H1 (cell line): ENCODE results near the gene PTPRC. TPM values are rescaled to one million over a fixed set of nuclear protein-coding genes. Genes with fewer than 3 reads are reported as not detected.

Source experiments
- BACH1 ChIP-seq: IDR thresholded peaks from 2 replicates; pipeline ENCODE4 v1.6.1; 2012; ENCODE audit warnings: low read length, improper control_type of control experiment
- CBX5 ChIP-seq: fragments of 300-800, 300-1000 bp; sonication (generic); IDR thresholded peaks from 2 replicates; pipeline ENCODE4 v1.7.1; 2016; ENCODE audit warnings: antibody characterized with exemption, low read length, low read depth
- CBX8 ChIP-seq: fragments of 300-800, 300-1000 bp; sonication (generic); IDR thresholded peaks from 2 replicates; pipeline ENCODE4 v1.7.1; 2016; ENCODE audit warnings: low read depth, low read length, borderline replicate concordance
- CTBP2 ChIP-seq: IDR thresholded peaks from 2 replicates; pipeline ENCODE4 v1.7.0; 2011; ENCODE audit warnings: borderline replicate concordance, mild to moderate bottlenecking, moderate library complexity, mixed read lengths, low read length; ENCODE audit not compliant: insufficient read depth, insufficient read length
- EGR1 ChIP-seq: IDR thresholded peaks from 2 replicates; pipeline ENCODE4 v1.6.1; 2011; ENCODE audit warnings: low read depth, low read length, borderline replicate concordance
- GTF2F1 ChIP-seq: IDR thresholded peaks from 2 replicates; pipeline ENCODE4 v1.6.1; 2012; ENCODE audit warnings: low read depth, low read length, improper control_type of control experiment, borderline replicate concordance
- JUN ChIP-seq: IDR thresholded peaks from 2 replicates; pipeline ENCODE4 v1.6.1; 2011; ENCODE audit warnings: low read depth, mild to moderate bottlenecking, improper control_type of control experiment, low read length
- KDM1A ChIP-seq: fragments of 200-600, 300-600 bp; sonication (generic); IDR thresholded peaks from 2 replicates; pipeline ENCODE4 v1.7.1; 2016; ENCODE audit warnings: mild to moderate bottlenecking, low read length, borderline replicate concordance
- KDM4A ChIP-seq: IDR thresholded peaks from one replicate; pipeline ENCODE4 v1.7.1; 2012; ENCODE audit warnings: low read depth, mild to moderate bottlenecking, moderate library complexity, low read length, inconsistent platforms; ENCODE audit not compliant: severe bottlenecking
- PHF8 ChIP-seq: fragments of 200-600 bp; sonication (generic); conservative IDR thresholded peaks from 2 replicates; pipeline ENCODE4 v1.7.1; 2012; ENCODE audit warnings: low read depth, mild to moderate bottlenecking, inconsistent platforms, low read length, moderate library complexity
- POLR2A ChIP-seq, 2 experiments: IDR thresholded peaks; 1 replicate in 1 of 2; 2 replicates in 1 of 2; pipeline ENCODE4 v1.6.1; 2011; ENCODE audit warnings: low read depth in 2 of 2, low read length in 2 of 2, mild to moderate bottlenecking in 2 of 2; ENCODE audit errors: control extremely low read depth in 1 of 2
- SP1 ChIP-seq: IDR thresholded peaks from 2 replicates; pipeline ENCODE4 v1.6.1; 2011; ENCODE audit warnings: low read depth, low read length
- TEAD4 ChIP-seq: IDR thresholded peaks from 2 replicates; pipeline ENCODE4 v1.6.1; 2012; ENCODE audit warnings: low read depth, low read length, inconsistent platforms, mixed read lengths
- polyA plus RNA-seq, 7 experiments: library from polyadenylated mRNA; depleted of rRNA in 3 of 7; stranded (reverse) in 5 of 7; unstranded in 2 of 7; fragments of >200 nt in 5 of 7; fragments of 200-250 nt in 2 of 7; gene quantifications; 1 replicate in 5 of 7; 2 replicates in 1 of 7; 4 replicates in 1 of 7; pipeline versions ENCODE4 v1.2.1 to v1.2.3, GENCODE V29; 2011 to 2013; ENCODE audit warnings: missing spikeins in 2 of 7, mixed read lengths in 2 of 7
- total RNA-seq: library from RNA; stranded (reverse); fragmentation: NEBNext Ultra II Directional; extraction: Animal tissue kit (Norgen Biotek cat#: 25700); gene quantifications from 2 replicates; pipeline ENCODE4 v1.2.1, GENCODE V29; 2021
- TF ChIP-seq, protein P1 (sequence below): IDR thresholded peaks from 2 replicates; pipeline ENCODE4 v1.6.1; 2012; ENCODE audit warnings: low read length, inconsistent platforms

The PTPRC gene
- total and polyA plus RNA-seq, 2 of the 8 experiments (the other 6 are each of a cell fraction or from before 2014, with no cell fraction given): 0.05 TPM; not detected in 1

DNA sequence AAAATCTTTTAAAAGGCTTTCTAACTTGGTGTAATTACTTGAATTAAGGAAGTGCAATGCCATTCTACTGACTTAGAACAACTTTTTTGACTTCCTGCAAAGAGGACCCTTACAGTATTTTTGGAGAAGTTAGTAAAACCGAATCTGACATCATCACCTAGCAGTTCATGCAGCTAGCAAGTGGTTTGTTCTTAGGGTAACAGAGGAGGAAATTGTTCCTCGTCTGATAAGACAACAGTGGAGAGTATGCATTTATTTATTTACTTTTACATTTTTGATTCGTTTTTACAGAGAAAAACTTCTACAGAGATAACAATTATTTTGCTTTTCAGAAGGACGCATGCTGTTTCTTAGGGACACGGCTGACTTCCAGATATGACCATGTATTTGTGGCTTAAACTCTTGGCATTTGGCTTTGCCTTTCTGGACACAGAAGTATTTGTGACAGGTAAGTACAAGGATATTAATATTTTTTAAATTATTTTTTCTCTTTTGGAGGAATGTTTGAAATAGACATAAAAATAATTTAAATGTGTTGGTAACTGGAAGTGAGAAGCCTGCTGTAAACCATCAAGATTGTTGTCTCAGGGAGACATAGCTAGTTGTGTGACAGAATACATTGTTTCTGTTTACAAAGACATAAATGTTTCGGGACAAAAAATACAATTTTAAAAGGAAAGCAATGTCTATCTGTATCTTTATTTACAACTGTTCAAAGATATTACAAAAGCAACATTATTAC, at the start of gene PTPRC (continued):
- TF ChIP-seq TEAD4 (no peak), CTBP2 (no peak), BACH1 (no peak), GTF2F1 (no peak), PHF8 (no peak), POLR2A (IDR thresholded peaks at IDR 0.05; ENCODE audit: control extremely low read depth in 1 of 2, low read depth in 2 of 2, low read length in 2 of 2) (no peak), KDM4A (no peak), SP1 (no peak), EGR1 (no peak), CBX8 (no peak), KDM1A (no peak), JUN (no peak), CBX5 (no peak)
- TF ChIP-seq, protein P1, sequence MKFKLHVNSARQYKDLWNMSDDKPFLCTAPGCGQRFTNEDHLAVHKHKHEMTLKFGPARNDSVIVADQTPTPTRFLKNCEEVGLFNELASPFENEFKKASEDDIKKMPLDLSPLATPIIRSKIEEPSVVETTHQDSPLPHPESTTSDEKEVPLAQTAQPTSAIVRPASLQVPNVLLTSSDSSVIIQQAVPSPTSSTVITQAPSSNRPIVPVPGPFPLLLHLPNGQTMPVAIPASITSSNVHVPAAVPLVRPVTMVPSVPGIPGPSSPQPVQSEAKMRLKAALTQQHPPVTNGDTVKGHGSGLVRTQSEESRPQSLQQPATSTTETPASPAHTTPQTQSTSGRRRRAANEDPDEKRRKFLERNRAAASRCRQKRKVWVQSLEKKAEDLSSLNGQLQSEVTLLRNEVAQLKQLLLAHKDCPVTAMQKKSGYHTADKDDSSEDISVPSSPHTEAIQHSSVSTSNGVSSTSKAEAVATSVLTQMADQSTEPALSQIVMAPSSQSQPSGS: no peak
